ENCODE measurements around the gene BTBD2. TPM values are rescaled to one million over a fixed set of nuclear protein-coding genes. Genes with fewer than 3 reads are reported as not detected.

Gene BTBD2
- total and polyA plus RNA-seq, 2 of the 13 experiments (the other 11 are each of a cell fraction or from before 2014, with no cell fraction given), result 28.1 to 45.3 TPM

DNA sequence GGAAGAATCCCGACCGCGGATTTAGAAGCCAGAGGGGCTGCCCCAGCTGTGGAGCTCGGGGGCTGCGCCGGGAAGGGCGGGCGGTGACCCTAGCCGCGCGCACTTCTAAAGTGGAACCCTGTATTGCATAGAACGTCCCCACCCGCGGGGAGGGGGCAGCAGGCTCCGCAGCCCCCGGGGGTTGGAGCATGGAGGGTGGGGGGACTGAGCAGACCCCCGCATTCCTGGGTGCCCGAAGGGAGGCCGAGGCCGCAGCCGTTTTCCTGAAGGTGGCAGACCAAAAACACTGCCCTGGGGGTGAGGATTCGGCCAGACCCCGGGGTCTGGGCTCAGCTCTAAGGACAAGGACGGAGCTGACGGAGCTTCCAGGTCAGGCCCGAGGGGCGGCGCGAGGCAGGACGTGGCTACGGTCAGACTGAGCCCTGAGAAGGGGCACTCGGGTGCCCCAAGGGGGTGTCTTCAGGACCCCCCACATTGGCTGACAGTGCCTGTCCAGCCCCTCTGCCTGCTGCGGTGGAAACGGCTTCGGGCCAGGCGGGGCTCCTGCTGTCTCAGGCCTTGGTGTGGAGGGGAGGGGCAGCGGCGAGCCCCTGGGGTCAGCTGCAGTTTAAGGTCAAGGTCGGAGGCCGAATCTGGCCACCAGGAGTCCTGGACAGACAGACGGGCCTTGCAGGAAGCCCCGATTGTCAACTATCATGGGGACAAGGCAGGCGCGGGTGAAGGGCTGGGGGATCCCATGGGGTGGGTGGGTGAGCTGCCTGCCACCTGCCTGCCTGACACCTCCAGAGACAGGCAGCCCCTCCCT lies 23.0 kb upstream of the BTBD2 start (continued):
- TF ChIP-seq KLF12 (CRISPR knock-in tag; IDR thresholded peaks at IDR 0.05; ENCODE audit: borderline replicate concordance) (no peak), RARA (CRISPR knock-in tag; IDR thresholded peaks at IDR 0.05) (peak; percentile 60), NR2F1 (CRISPR knock-in tag; IDR thresholded peaks at IDR 0.05) (peak in 1 of 2 experiments; percentile 66; a peak in 2 of 4 replicates), YY1 (IDR thresholded peaks at IDR 0.05; ENCODE audit: insufficient read depth, insufficient replicate concordance, low read depth, low read length) (no peak), RFX1 (IDR thresholded peaks at IDR 0.05) (no peak), SALL1 (CRISPR knock-in tag; IDR thresholded peaks at IDR 0.05) (no peak; the same call in 1 of the 2 replicates), NR2F6 (IDR thresholded peaks at IDR 0.05) (peak; percentile 64), NR2F6 (CRISPR knock-in tag; IDR thresholded peaks at IDR 0.05) (peak; percentile 25; the same call in 1 of the 2 replicates), CENPT (CRISPR knock-in tag; IDR thresholded peaks at IDR 0.05; ENCODE audit: low read depth) (no peak), ISX (CRISPR knock-in tag; conservative IDR thresholded peaks at IDR 0.05) (no peak), SMYD3 (CRISPR knock-in tag; IDR thresholded peaks at IDR 0.05) (no peak), CEBPZ (IDR thresholded peaks at IDR 0.05; ENCODE audit: low read length) (no peak), ZNF792 (CRISPR knock-in tag; IDR thresholded peaks at IDR 0.05) (no peak), RBFOX2 (IDR thresholded peaks at IDR 0.05; ENCODE audit: low read depth, low read length) (peak; percentile 72), ARNTL (CRISPR knock-in tag; IDR thresholded peaks at IDR 0.05) (no peak), TRIM22 (IDR thresholded peaks at IDR 0.05) (no peak), ZFP36L1 (CRISPR knock-in tag; IDR thresholded peaks at IDR 0.05) (no peak), KDM2A (CRISPR knock-in tag; IDR thresholded peaks at IDR 0.05; ENCODE audit: borderline replicate concordance, low read depth) (no peak), SRSF1 (optimal IDR thresholded peaks at IDR 0.05; ENCODE audit: low read depth, low read length) (no peak), ZNF761 (CRISPR knock-in tag; conservative IDR thresholded peaks at IDR 0.05) (no peak), ZNF800 (CRISPR knock-in tag; IDR thresholded peaks at IDR 0.05) (no peak), TOPORS (CRISPR knock-in tag; IDR thresholded peaks at IDR 0.05) (no peak), MEIS1 (CRISPR knock-in tag; IDR thresholded peaks at IDR 0.05; ENCODE audit: borderline replicate concordance) (no peak)
- TF ChIP-seq, protein P1, sequence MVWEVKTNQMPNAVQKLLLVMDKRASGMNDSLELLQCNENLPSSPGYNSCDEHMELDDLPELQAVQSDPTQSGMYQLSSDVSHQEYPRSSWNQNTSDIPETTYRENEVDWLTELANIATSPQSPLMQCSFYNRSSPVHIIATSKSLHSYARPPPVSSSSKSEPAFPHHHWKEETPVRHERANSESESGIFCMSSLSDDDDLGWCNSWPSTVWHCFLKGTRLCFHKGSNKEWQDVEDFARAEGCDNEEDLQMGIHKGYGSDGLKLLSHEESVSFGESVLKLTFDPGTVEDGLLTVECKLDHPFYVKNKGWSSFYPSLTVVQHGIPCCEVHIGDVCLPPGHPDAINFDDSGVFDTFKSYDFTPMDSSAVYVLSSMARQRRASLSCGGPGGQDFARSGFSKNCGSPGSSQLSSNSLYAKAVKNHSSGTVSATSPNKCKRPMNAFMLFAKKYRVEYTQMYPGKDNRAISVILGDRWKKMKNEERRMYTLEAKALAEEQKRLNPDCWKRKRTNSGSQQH (CRISPR knock-in tag; IDR thresholded peaks at IDR 0.05; ENCODE audit: low read depth), result no peak

Measured in HepG2 (cell line).